NCI-H2196 (cell line): ENCODE results near the gene NUP58.

Source experiments
- DNase-seq: peaks from one replicate; lab custom pipeline; 2025; ENCODE audit not compliant: unreplicated experiment; lab: John Stamatoyannopoulos, UW

The NUP58 gene, protein sequence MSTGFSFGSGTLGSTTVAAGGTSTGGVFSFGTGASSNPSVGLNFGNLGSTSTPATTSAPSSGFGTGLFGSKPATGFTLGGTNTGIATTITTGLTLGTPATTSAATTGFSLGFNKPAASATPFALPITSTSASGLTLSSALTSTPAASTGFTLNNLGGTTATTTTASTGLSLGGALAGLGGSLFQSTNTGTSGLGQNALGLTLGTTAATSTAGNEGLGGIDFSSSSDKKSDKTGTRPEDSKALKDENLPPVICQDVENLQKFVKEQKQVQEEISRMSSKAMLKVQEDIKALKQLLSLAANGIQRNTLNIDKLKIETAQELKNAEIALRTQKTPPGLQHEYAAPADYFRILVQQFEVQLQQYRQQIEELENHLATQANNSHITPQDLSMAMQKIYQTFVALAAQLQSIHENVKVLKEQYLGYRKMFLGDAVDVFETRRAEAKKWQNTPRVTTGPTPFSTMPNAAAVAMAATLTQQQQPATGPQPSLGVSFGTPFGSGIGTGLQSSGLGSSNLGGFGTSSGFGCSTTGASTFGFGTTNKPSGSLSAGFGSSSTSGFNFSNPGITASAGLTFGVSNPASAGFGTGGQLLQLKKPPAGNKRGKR

DNA sequence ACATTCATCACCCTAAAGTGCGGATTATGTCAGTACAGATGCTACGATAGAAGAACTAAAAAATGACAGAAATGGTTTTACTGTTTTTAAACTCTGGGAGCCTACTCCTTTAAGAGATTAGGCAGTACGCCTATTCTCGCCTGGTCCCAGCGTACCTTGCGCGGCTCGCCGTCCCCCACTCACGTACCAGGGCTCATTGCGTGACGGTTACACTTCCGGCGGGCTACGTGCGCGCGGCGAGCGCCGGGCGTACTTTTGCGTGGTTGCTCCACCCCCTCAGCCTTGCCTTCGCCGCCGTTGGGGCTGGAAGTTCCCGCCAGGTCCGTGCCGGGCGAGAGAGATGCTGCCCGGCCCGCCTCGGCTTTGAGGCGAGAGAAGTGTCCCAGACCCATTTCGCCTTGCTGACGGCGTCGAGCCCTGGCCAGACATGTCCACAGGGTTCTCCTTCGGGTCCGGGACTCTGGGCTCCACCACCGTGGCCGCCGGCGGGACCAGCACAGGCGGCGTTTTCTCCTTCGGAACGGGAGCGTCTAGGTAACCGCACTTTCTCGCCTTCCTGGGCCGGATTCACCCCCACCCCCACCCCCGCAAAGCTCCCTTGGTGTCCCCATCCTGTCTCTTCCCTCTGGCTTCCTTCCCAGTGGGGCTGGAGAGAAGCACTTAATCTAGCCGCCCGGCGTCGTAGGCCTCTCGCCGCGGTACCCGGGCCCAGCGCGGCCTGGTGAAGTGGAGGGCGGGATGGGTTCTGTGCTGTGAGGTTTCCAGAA lies at the start of gene NUP58:
Gene NUP58, plus strand, starts transcription at position 279 of the 767 bp plus-strand sequence. Its CDS starts 149 bp downstream, at position 428.
- peak; percentile 84 for DNase-seq

DNA sequence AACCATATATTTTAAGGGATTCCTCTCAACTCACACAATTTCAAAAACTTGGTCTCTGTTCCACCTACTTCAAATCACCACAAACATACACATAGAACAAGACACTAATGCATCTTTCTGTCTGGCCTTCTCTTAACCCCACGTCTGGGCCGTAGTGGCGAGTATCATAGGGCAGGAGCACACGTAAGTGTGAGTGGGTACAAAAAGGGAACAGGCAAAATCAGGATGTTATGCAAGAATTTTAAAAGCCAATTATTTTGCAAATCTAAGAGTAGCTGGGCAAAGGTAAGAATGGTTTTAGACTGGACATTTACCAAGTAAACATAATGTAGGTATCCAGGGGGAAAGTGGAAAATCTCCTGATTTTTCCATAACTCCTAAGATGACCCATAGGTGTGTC lies 49.2 kb upstream of the NUP58 start:
- no peak for DNase-seq

DNA sequence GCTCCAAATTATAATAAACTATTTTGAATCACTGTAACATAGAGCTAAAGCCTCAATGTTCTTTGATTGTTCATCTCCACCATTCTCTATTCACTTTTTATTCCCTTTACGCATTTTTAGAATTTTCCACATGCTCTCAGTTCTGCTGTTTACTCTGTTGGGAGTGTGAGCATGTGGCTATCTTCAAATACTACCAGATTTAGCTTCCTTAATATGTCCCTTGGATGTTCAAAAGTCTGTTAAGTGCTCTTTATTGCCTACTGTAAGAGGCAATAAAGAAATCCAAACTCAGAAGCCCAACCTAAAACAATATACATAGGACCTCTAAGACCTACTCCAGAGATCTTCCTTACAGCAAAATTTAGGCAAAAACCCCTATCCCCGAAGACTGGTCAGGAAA lies 48.7 kb upstream of the NUP58 start:
- no peak for DNase-seq

DNA sequence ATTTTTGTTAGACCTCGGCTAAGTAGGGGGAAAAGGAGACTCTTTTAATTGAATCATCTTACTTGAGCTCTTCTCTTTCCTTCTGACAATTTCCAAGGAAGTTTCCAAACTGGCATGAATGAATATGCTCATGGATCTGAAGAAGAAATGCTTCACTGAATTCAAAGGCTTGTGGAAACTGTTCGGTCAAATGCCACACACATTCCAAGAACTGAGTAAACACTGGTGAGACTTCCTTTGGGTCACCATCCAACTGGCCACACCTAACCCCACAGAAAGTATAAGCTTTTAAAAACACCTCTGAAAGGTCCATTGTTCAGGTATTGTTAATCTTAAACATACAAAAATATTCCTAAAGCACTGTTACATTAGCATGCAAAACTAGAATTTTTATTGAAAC lies 47.7 kb upstream of the NUP58 start:
- no peak for DNase-seq

DNA sequence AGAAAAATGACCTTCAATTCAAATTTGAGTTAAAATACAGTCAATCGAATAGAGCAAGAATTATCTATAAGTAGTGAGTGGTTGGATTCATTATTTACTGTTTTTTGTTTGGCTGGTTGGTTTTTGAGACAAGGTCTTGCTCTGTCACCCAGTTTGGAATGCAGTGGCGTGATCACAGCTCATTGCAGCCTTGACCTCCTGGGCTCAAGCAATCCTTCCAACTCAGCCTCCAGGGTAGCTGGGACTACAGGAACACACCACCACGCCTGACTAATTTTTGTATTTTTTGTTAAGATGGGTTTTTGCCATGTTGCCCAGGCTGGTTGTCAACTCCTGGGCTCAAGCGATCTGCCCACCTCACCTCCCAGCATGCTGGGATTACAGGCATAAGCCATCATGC lies 39.2 kb upstream of the NUP58 start:
- no peak for DNase-seq

DNA sequence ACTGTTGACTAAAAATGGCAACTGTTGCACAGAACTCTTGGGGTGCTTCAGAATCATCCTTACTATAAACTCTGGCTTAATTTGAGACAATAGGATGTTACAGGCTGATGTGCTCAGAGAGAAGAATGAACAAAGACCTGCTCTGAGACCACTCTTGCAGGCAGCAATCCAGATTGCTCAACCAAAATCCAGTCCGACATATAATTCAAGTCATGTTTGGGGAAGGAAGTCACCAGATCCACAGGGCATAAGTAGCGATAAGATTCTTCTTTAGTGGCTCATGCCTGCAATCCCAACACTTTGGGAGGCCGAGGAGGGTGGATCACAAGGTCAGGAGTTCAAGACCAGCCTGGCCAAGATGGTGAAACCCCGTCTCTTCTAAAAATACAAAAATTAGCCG lies 34.7 kb upstream of the NUP58 start:
- DNase-seq: no peak

DNA sequence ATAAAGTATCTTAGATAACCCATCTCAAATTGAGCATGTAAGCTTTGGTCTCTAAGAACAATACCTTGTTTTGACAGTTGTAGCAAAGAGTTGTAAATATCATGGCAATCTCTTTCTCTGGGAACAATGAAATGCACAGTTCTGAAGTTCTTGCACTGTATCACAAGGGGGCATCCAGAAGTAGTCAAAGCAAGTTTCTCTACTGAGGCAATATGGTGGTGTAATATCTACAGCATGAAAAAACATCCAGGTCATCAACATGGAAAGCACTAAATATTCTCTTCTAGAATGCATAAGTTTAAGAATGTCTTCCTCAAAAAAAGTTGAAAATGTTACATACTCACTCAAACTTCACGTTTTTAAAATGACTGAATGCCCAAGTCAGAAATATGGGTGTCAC lies 33.7 kb upstream of the NUP58 start:
- no peak for DNase-seq

DNA sequence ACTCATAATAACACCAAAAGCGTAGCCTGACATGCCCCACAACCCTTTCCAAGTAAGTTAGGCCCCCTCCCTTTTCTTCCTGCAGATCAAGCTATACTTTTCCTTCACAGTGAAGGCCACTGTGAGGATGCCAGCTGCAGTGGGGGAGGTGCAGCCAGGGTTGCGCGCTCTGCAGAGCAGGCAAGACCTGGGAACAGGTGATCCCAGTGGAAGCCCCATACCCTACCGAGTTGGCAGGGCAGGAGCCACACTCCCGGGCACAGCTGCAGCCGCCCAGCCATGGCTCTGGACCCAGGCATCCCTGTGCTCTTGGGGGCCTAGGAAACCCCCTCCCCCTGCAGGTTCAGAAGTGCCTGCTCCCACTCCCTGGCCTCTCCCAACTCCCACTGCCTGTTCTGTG lies 32.9 kb upstream of the NUP58 start:
- no peak for DNase-seq

DNA sequence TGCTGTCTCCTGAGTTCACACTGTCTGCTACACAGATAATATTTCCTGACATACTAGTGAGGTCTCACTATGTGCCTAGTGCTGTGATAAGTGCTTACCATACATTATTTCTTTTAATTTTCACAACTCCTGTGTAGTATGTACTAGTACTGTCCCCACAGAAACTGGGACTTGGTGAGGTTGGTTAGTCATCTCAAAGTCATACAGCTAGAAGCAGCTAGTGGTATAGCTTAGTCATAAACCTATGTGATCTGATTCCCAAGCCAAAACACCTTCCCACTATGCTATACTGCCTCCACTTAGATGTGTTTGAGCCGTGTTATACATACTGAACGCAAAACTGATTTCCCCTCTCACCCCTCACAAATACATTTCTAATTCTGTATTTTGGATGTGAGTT lies 24.7 kb upstream of the NUP58 start:
- no peak for DNase-seq

DNA sequence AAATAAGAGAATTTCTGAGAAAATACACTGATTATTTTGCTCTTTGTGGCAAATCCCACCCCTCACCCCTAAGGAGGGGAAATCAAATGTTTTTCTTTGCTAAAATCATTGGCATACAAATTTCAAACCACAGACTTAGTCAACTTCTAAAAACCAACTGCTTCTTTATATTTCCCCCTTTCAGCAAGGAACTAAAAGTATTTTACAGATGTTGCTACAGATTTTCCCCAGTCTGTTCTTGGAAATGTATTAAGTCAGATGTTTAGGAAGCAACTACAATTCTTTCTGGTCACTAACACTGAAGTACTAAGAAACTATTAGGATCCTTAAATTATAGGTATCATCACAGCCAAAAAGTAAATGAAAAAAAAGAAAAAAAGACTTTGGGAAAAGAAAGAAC lies 21.0 kb upstream of the NUP58 start:
- no peak for DNase-seq

DNA sequence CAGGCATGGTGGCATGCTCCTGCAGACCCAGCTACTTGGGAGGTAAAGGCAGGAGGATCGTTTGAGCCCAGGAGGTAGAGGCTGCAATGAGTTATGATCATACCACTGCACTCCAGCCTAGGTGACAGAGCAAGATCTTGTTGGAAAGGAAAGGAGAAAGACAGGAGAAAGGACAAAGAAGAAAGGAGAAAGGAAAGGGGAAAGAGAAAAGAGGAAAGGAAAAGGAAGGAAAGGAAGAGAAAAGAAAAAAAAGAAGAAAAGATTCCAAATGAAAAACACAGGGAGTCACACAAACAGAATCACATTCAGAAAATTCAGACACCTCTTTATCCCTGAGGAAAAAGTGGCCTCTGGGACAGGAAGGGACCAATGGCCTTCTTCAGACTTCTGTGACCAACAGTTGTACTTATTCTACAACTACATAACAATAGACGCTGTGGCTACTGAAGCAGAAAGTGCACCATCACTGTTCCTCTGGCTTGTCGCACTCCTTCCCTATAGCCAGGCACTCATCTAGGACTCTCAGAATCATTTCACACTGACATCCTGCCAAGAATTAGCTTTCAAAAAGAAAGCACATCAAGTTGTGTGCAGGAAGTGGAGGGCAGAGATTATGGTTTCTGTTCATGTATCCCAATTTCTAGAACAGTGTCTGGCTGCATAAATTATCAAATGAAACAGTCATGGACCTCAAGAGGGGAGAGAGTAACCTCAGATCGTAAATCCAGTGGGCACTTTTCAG lies 20.1 kb upstream of the NUP58 start:
- DNase-seq: no peak

DNA sequence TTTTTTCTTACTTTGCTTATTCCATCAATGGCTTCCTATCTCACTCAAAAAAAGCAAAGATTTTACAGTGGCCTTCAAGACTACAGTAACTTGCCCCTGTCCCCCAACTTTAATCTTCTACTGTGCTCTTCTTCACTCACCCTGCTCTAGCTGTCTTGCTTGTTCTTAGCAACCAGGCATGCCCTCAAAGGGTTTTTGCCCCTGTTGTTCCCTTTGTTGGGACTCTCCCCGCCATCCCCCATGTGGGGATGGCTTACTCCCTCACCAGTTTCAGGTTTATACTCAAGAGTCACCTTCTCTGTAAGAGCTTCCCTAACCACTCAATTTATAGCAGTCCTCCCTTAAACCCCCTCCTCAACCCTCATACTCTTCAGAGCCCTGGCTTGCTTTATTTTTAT lies 19.5 kb upstream of the NUP58 start:
- DNase-seq: no peak

DNA sequence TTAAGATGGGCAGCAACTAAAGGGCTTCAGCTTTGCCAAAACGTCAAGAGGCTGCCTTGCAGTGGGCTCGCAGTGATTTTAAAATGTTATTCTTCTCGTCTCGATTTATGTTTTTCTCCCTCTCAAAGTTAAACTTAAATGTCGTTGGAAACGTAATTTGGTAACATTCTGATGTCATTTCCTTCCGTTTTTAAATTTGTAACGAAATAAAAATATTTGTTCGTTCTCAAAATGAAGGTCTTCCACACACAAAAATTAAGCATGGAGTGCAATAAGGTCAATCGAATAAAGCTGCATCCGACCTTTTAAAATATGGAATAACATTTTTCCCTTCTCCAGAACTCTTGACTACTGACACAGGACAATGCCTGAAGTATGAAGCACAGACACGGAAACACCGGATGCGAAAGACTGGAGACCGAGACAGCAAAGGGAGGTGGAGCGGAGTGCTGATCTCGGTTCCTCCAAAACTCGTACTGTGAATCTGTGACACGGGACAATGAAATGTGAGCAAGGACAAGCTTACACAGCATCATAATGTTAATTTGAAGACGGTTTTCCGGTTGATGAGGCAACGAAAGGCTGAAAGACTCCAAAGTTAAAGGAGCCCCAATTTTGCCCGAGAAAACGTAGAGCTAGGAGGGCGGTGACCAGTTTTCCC lies 15.0 kb upstream of the NUP58 start:
- no peak for DNase-seq

DNA sequence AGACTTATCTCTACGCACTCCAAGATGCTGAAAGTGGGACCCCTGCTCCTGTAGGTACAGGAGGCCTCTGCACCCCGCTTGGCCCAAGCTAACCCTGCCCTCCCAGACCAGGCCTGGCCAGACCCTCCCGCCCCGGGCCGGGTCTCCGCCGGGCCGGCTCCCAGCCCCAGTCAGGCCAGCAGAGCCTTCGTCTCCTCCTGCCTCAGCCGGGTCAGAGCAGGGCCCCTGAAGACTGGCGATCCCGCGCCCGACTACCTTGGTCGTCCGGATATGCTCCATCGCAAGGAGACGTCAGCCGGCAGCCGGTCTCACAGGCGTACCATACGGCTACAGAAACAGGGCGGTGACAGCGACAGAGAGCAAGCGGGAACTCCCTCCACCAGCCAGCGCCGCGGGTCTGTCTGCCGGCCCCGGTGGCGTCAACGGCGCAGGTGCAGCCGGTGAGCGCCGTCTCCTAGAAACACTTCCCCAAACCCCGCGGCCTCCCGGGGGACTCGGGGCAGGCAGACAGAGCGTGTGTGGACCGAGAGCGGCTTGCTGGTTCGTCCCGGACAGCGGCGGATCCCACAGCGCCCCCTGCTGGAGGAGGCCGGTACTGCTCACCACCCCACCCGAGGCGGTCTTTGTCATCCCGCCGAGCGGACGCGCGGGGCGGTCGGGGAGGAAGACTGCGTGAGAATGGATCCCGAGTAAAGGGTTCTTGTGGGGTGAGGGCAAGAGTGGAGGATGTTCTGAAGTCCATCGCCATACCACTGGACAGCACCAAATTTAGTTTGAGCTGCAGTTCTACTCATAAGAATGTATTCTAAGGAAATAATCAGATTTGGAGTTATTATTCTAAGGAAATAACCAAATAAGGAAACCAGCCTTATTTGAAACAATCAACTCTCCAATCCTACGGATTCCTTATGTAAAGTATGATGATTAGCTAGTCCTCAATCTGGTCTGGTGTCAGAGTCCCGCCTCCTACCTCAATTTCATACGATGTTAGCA lies 14.2 kb upstream of the NUP58 start, which contains the start of gene MTMR6:
Gene MTMR6, minus strand, starts transcription at position 520 of the 993 bp plus-strand sequence. Its CDS starts 241 bp downstream, at position 279.
- peak; percentile 65 for DNase-seq

DNA sequence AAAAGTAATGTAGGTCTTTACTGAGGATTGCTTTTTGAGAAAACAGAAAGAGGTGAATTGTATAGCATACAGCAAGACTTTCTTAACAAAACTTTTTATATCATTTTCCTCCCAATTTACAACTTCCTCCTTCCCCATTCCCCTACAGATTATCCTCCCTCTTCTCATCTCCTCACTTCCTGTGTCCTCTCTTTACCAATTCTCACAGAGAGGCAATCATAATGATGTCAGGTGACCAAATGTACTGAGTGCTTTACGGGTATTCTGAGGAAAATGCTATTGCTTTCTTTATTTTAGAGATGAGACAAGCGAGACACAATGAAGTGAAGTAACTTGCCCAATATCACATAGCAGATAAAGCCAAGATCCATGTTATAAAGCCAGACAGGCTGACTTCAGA lies 12.5 kb upstream of the NUP58 start:
- DNase-seq: no peak

DNA sequence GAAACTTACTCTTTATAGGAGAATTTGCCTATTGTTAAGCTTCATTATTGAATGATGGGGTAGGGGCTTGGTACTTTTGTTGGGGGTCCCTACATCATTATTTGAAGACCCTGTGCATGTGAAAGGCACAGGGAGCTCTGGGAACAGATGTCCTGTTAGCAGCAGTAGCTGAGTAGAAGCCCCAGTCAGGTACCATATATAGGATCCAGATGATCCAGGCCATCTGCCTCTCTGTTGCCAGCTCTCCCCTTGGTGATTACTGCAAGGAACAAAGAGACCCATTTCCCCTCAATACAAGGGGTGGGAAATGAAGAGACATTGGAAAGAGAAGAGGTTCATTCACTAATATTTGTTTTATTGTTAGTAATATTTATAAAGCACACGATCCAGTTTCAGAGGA lies 9.7 kb upstream of the NUP58 start:
- DNase-seq: no peak

DNA sequence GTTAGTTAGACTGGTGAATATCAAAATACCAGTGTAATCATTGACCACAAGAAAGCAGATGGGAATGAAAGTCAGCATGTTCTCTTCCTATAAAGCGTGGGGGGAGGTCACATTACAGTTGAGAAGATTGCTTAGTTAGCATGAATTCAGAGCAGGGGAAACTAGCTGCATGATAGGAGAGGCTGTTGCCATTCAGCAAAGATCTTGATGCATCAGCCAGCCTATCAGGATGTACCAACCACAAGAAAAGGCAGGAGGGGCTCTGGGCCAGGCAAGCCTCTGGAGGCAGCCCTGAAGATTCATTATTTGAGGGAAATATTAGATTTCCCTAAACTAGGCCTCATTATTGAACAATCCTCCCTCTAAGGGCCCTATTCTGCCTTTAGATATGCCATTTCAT lies 9.1 kb upstream of the NUP58 start:
- peak; percentile 34 for DNase-seq

DNA sequence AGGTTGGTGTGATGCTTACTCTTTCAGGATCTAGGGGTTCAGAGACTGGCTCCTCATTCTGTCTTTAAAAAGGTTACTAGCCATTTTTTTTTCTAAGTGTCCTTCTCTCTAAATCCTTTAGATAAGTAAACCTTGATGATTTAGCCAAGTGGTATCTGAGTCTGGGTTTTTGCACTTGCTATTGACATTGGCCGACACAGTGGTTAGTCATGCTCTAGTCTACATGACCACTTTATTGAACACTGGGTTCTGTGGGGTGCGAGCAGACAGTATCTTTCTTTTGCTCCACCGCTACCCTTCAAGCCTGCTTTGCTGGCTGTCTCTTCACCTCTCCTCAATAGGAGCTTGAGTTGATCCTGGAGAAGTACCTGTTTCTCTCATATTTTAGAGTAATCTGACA lies 6.2 kb upstream of the NUP58 start:
- DNase-seq: no peak

DNA sequence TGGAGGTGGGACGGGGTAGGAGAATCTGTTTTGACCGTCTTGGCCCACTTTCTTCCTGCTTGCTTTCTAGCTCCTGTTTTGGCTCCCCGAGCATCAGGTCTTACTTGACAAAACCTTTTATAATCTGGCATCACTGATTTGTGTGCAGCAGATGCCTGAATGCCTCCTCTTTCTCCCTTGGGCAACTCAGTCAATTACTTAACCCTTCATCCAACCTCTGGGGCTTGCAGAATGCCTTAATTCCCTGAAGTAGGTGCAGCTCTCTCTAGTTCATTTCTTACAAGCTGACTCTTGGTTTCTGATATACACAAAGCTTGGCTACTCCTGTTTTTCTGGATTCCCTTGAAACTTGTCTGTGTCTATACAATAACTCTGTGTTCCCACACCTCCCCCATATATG lies 5.7 kb upstream of the NUP58 start:
- DNase-seq: no peak
